GM15510 (cell line): ENCODE data around the gene PIEZO2.

Source experiments
- POLR2A ChIP-seq: IDR thresholded peaks from 3 replicates; pipeline ENCODE4 v1.6.1; 2011; ENCODE audit warnings: borderline replicate concordance; ENCODE audit not compliant: insufficient read length; ENCODE audit errors: extremely low read depth

The PIEZO2 gene

GRCh38 chr18:10767658-10768057, 381.7 kb downstream of the PIEZO2 start:
- no peak for TF ChIP-seq POLR2A

- no peak for TF ChIP-seq POLR2A
These were observed 388.4 kb downstream of the PIEZO2 start for GRCh38 chr18:10760986-10761385.

- TF ChIP-seq POLR2A, result no peak
These were observed 390.1 kb downstream of the PIEZO2 start for GRCh38 chr18:10759241-10759640.

- TF ChIP-seq POLR2A, result no peak
These were observed 391.4 kb downstream of the PIEZO2 start for GRCh38 chr18:10757946-10758345.

- no peak for TF ChIP-seq POLR2A
These were observed 392.0 kb downstream of the PIEZO2 start for GRCh38 chr18:10757349-10757748.

- TF ChIP-seq POLR2A, result no peak
These were observed 393.5 kb downstream of the PIEZO2 start for GRCh38 chr18:10755855-10756254.

GRCh38 chr18:10754128-10754527, 395.2 kb downstream of the PIEZO2 start:
- no peak for TF ChIP-seq POLR2A

- TF ChIP-seq POLR2A, result no peak
These were observed 397.0 kb downstream of the PIEZO2 start for GRCh38 chr18:10752382-10752781.

- TF ChIP-seq POLR2A, result no peak
These were observed 397.7 kb downstream of the PIEZO2 start for GRCh38 chr18:10751653-10752052.

- no peak for TF ChIP-seq POLR2A
These were observed 399.0 kb downstream of the PIEZO2 start for GRCh38 chr18:10750191-10751035.

- no peak for TF ChIP-seq POLR2A
These were observed 400.7 kb downstream of the PIEZO2 start for GRCh38 chr18:10748641-10749040.

- no peak for TF ChIP-seq POLR2A
These were observed 403.4 kb downstream of the PIEZO2 start for GRCh38 chr18:10745971-10746370.

GRCh38 chr18:10745219-10745618, 404.1 kb downstream of the PIEZO2 start:
- TF ChIP-seq POLR2A, result no peak

GRCh38 chr18:10743766-10744165, 405.6 kb downstream of the PIEZO2 start:
- TF ChIP-seq POLR2A, result no peak

GRCh38 chr18:10739152-10739551, 410.2 kb downstream of the PIEZO2 start:
- no peak for TF ChIP-seq POLR2A

GRCh38 chr18:10736984-10737383, 412.4 kb downstream of the PIEZO2 start:
- TF ChIP-seq POLR2A, result no peak

GRCh38 chr18:10732990-10733389, 416.4 kb downstream of the PIEZO2 start:
- TF ChIP-seq POLR2A, result no peak

- TF ChIP-seq POLR2A, result no peak
These were observed 421.9 kb downstream of the PIEZO2 start for GRCh38 chr18:10727477-10727876.
